HepG2 (cell line): ENCODE results near the gene CGA. TPM values are rescaled to one million over a fixed set of nuclear protein-coding genes. Genes with fewer than 3 reads are reported as not detected.

Experiments
- ATAC-seq: fragments of 200-7000 bp; cut with Tn5 transposase; 3 replicates; pipeline ENCODE4 v1.9.1; 2020; ENCODE audit warnings: mild to moderate bottlenecking, moderate library complexity
- BruUV-seq: library from RNA; stranded (reverse); fragments of 400-500 nt; replicated peaks from 2 replicates; lab custom pipeline; 2021; lab: Mats Ljungman, UMichigan
- CTCF ChIA-PET: fragments of 300-600 bp; formaldehyde crosslinking; extraction: SDS; loops from one replicate; lab custom pipeline; 2021; ENCODE audit warnings: low total read pairs, inconsistent platforms, low intra/inter-chr PET ratio; lab: Yijun Ruan, JAX
- POLR2A ChIA-PET: fragments of 350-600 bp; sonication (Branson Sonifier 250); formaldehyde crosslinking; loops from one replicate; lab custom pipeline; 2020; ENCODE audit warnings: antibody characterized with exemption, inconsistent platforms; lab: Yijun Ruan, JAX
- DNase-seq: peaks from one replicate; pipeline ENCODE4 v3.0.0-alpha.2; 2015; ENCODE audit warnings: low spot score
- FAIRE-seq: peaks from 3 replicates; lab custom pipeline; 2011; peaks lifted over from hg19 to GRCh38; lab: Jason Lieb, UNC
- H2AFZ ChIP-seq: one replicate; pipeline ENCODE4 v1.6.1; 2011; ENCODE audit warnings: low read length, inconsistent platforms
- H3K27ac ChIP-seq: fragments of 300-600 bp; 3 replicates; pipeline ENCODE4 v1.8.0; 2011; ENCODE audit warnings: mixed run types, mild to moderate bottlenecking, mixed read lengths, low read length, inconsistent platforms; ENCODE audit not compliant: insufficient read depth; ENCODE audit errors: extremely low read length
- H3K27me3 ChIP-seq, 2 experiments: fragments of 200-600 bp in 1 of 2; 2 replicates in 1 of 2; 3 replicates in 1 of 2; pipeline versions ENCODE4 v1.6.0 to v1.8.0; 2011; ENCODE audit warnings: low read length in 2 of 2, mild to moderate bottlenecking in 2 of 2, moderate library complexity in 2 of 2, inconsistent platforms in 1 of 2; ENCODE audit not compliant: insufficient read depth in 2 of 2, control insufficient read depth in 1 of 2
- H3K36me3 ChIP-seq, 2 experiments: fragments of 200-600 bp in 1 of 2; replicated peaks in 1 of 2; 2 replicates in 1 of 2; 3 replicates in 1 of 2; pipeline versions ENCODE4 v1.5.1 to v1.8.0; 2011; ENCODE audit warnings: low read length in 2 of 2, inconsistent platforms in 1 of 2; ENCODE audit not compliant: insufficient read depth in 2 of 2, control insufficient read depth in 1 of 2
- H3K4me1 ChIP-seq: 2 replicates; pipeline ENCODE4 v1.5.1; 2012; ENCODE audit warnings: low read length, inconsistent platforms; ENCODE audit not compliant: insufficient read depth
- H3K4me2 ChIP-seq: 2 replicates; pipeline ENCODE4 v1.6.0; 2011; ENCODE audit warnings: low read depth, low read length, inconsistent platforms
- H3K4me3 ChIP-seq, 3 experiments: fragments of 200-600 bp in 1 of 3; sonication (generic), shearing (Covaris generic) in 1 of 3; replicated peaks in 1 of 3; 2 replicates each; pipeline ENCODE4 v1.5.1; 2011 to 2016; ENCODE audit warnings: low read length in 3 of 3, inconsistent platforms in 2 of 3, low read depth in 2 of 3, mild to moderate bottlenecking in 2 of 3, control low read depth in 1 of 3, mixed read lengths in 1 of 3; ENCODE audit not compliant: insufficient read depth in 1 of 3
- H3K79me2 ChIP-seq: one replicate; pipeline ENCODE4 v1.6.1; 2011; ENCODE audit warnings: low read length, inconsistent platforms; ENCODE audit not compliant: insufficient read depth
- H3K9ac ChIP-seq: 2 replicates; pipeline ENCODE4 v1.6.0; 2011; ENCODE audit warnings: mild to moderate bottlenecking, low read depth, low read length, inconsistent platforms; ENCODE audit not compliant: insufficient read depth
- H3K9me3 ChIP-seq: 2 replicates; pipeline ENCODE4 v1.5.1; 2012; ENCODE audit warnings: mild to moderate bottlenecking, low read length
- H4K20me1 ChIP-seq: 2 replicates; pipeline ENCODE4 v1.6.0; 2011; ENCODE audit warnings: inconsistent platforms, mild to moderate bottlenecking, low read length, moderate library complexity; ENCODE audit not compliant: insufficient read depth
- GATAD1 ChIP-seq: IDR thresholded peaks from 2 replicates; pipeline ENCODE4 v1.6.1; 2016; ENCODE audit warnings: missing genetic modification reagents, missing compliant biosample characterization
- HOXA3 ChIP-seq: sonication (generic); formaldehyde crosslinking; IDR thresholded peaks from 2 replicates; pipeline ENCODE4 v1.5.0; 2020; ENCODE audit warnings: missing genetic modification reagents
- IRX3 ChIP-seq: sonication (generic); formaldehyde crosslinking; IDR thresholded peaks from 2 replicates; pipeline ENCODE4 v1.8.1; 2023; ENCODE audit warnings: mild to moderate bottlenecking, low read depth, missing genetic modification reagents, borderline replicate concordance
- MBNL3 ChIP-seq: fragments of 250-450 bp; sonication (Bioruptor Pico); conservative IDR thresholded peaks from 2 replicates; pipeline ENCODE4 v1.8.0; 2022; ENCODE audit warnings: mild to moderate bottlenecking, inconsistent platforms
- SP4 ChIP-seq: sonication (generic); formaldehyde crosslinking; IDR thresholded peaks from 2 replicates; pipeline ENCODE4 v1.8.1; 2023; ENCODE audit warnings: mild to moderate bottlenecking, missing genetic modification reagents
- YEATS4 ChIP-seq: sonication (generic); formaldehyde crosslinking; IDR thresholded peaks from 2 replicates; pipeline ENCODE4 v1.4.0; 2020; ENCODE audit warnings: missing genetic modification reagents, borderline replicate concordance
- ZMAT3 ChIP-seq: sonication (generic); formaldehyde crosslinking; conservative IDR thresholded peaks from 2 replicates; pipeline ENCODE4 v1.7.0; 2021; ENCODE audit warnings: missing genetic modification reagents
- ZNF709 ChIP-seq: sonication (generic); formaldehyde crosslinking; IDR thresholded peaks from 2 replicates; pipeline ENCODE4 v1.5.0; 2020; ENCODE audit warnings: mild to moderate bottlenecking, missing genetic modification reagents
- WGBS: methylation state at CpG from one replicate; pipeline ENCODE4 v1.1.6; 2017; ENCODE audit warnings: low lambda C conversion rate; 5-methylcytosine and 5-hydroxymethylcytosine counted together
- in situ Hi-C: cut with HindIII; loops from 2 replicates; pipeline ENCODE4 v1.10.0; 2017; ENCODE audit warnings: low pct_unique_long_range_greater_than_20kb; ENCODE audit not compliant: extremely low pct_ligation_motif_present
- intact Hi-C: fragments of 100-400 bp; cut with micrococcal nuclease; formaldehyde crosslinking; loops from one replicate; pipeline ENCODE4 v1.10.0; 2022; ENCODE audit not compliant: unreplicated experiment
- polyA plus RNA-seq, 8 experiments: library from polyadenylated mRNA; depleted of rRNA in 3 of 8; stranded (reverse) in 7 of 8; unstranded in 1 of 8; fragments of >200 nt; fragmentation: Illumina TruSeq in 4 of 8; extraction: Trizol in 4 of 8; gene quantifications; 2 replicates each; pipeline versions ENCODE4 v1.2.1 to v1.2.3, GENCODE V29; 2011 to 2016; ENCODE audit warnings: low read depth in 4 of 8, missing spikeins in 1 of 8, mixed read lengths in 1 of 8; ENCODE audit not compliant: insufficient read depth in 1 of 8
- total RNA-seq, 5 experiments: library from RNA; depleted of rRNA; stranded (reverse); fragments of >200 nt; fragmentation: Illumina TruSeq; extraction: Trizol; gene quantifications; 2 replicates each; pipeline ENCODE4 v1.2.3, GENCODE V29; 2016; ENCODE audit warnings: low read depth in 1 of 5

The CGA gene
- total and polyA plus RNA-seq, 2 of the 13 experiments (the other 11 are each of a cell fraction or from before 2014, with no cell fraction given), result 0.09 TPM; not detected in 1

- peaks cover 13% of the 10 kb centered on the region for H3K4me1 ChIP-seq
- ATAC-seq (no peak), FAIRE-seq (no peak), DNase-seq (no peak)
- H3K9ac ChIP-seq, result no peak overlapping the region
- H3K4me2 ChIP-seq, result no peak overlapping the region
- ChIA-PET CTCF (no interaction called here), POLR2A (no interaction called here)
- no peak overlapping the region for H2AFZ ChIP-seq
- H3K27ac ChIP-seq, result no peak overlapping the region
- H3K4me3 ChIP-seq, result no peak overlapping the region
- intact Hi-C loops, result no loop called here
- H4K20me1 ChIP-seq, result no peaks in the 10 kb centered on the region
- TF ChIP-seq HOXA3 (CRISPR knock-in tag), result no peak
- no peak for TF ChIP-seq SP4 (CRISPR knock-in tag)
- no peaks in the 10 kb centered on the region for H3K36me3 ChIP-seq
- no TSS peak for BruUV-seq
- H3K27me3 ChIP-seq, result peaks cover 0 to 3% of the 10 kb centered on the region in 2 experiments; a peak in 1 of 5 replicates
- WGBS, result 29% methylated on average over 4 of the region's 4 CpGs
- no peaks in the 10 kb centered on the region for H3K9me3 ChIP-seq
- in situ Hi-C loops, result no loop called here
- no peaks in the 10 kb centered on the region for H3K79me2 ChIP-seq
These were observed 9.2 kb upstream of the CGA start for GRCh38 chr6:87103977-87104601.

- H3K79me2 ChIP-seq, result no peaks in the 10 kb centered on the region
- no peaks in the 10 kb centered on the region for H3K9me3 ChIP-seq
- H3K4me1 ChIP-seq, result peaks cover 17% of the 10 kb centered on the region
- H3K9ac ChIP-seq, result no peak overlapping the region
- H3K4me3 ChIP-seq, result no peak overlapping the region
- no peak overlapping the region for H2AFZ ChIP-seq
- no peaks in the 10 kb centered on the region for H3K36me3 ChIP-seq
- ChIA-PET CTCF (no interaction called here), POLR2A (no interaction called here)
- H3K27ac ChIP-seq, result no peak overlapping the region
- no peak for DNase-seq
- ATAC-seq, result no peak
- intact Hi-C loops (no loop called here), in situ Hi-C loops (no loop called here)
- no TSS peak for BruUV-seq
- 0% methylated on average over 1 of the region's 1 CpG for WGBS
- no peak overlapping the region for H3K4me2 ChIP-seq
- peaks cover 0 to 3% of the 10 kb centered on the region in 2 experiments; a peak in 1 of 5 replicates for H3K27me3 ChIP-seq
- H4K20me1 ChIP-seq, result no peaks in the 10 kb centered on the region
- TF ChIP-seq YEATS4 (CRISPR knock-in tag) (no peak), GATAD1 (no peak), ZMAT3 (CRISPR knock-in tag) (no peak), IRX3 (no peak), ZNF709 (CRISPR knock-in tag) (no peak), MBNL3 (CRISPR knock-in tag) (no peak)
- FAIRE-seq, result no peak
These were observed 7.3 kb upstream of the CGA start for GRCh38 chr6:87102151-87102621.
